ENCODE measurements around the gene SMAD6. TPM values are rescaled to one million over a fixed set of nuclear protein-coding genes. Genes with fewer than 3 reads are reported as not detected.

SMAD6 gene
- total RNA-seq, 1 experiment from 2014 or later = 6.6 TPM

- H3K9me2 ChIP-seq (ENCODE audit: insufficient read depth) = no peaks in the 10 kb centered on the region
- H3K4me1 ChIP-seq (ENCODE audit: control insufficient read depth in 1 of 2, insufficient read depth in 2 of 2, low read length in 2 of 2) = peaks cover 2% of the 10 kb centered on the region in 2 experiments; a peak in 2 of 4 replicates
- RAD21 ChIA-PET (ENCODE audit: low non-redundant PET in 1 of 2, low total read pairs in 2 of 2, uncharacterized antibody in 2 of 2, unreplicated experiment in 2 of 2) = no interaction called here
- no peak overlapping the region for H3K4me3 ChIP-seq (replicated peaks in 1 of 2; ENCODE audit: low read depth in 1 of 2, low read length in 2 of 2)
- H4K20me1 ChIP-seq (ENCODE audit: insufficient read depth) = no peaks in the 10 kb centered on the region
- no peak overlapping the region for H3K4me2 ChIP-seq (ENCODE audit: low read length)
- no peaks in the 10 kb centered on the region for H3K36me3 ChIP-seq (ENCODE audit: control insufficient read depth in 1 of 2, insufficient read depth in 2 of 2, low read length in 2 of 2)
- ATAC-seq (no peak), DNase-seq (ENCODE audit: low read depth, low spot score) (no peak)
- CTCF ChIA-PET = no interaction called here
- H3K9ac ChIP-seq (ENCODE audit: low read length) = no peak overlapping the region
- H3K27me3 ChIP-seq (ENCODE audit: insufficient read depth, low read length) = no peaks in the 10 kb centered on the region
- no peak overlapping the region for H3K27ac ChIP-seq (ENCODE audit: low read depth, low read length)
- no peaks in the 10 kb centered on the region for H3K79me2 ChIP-seq (ENCODE audit: insufficient read depth, low read length)
- intact Hi-C loops (cut with micrococcal nuclease) = no loop called here
- no peaks in the 10 kb centered on the region for H3K9me3 ChIP-seq (ENCODE audit: control insufficient read depth in 1 of 2, insufficient read depth in 1 of 2, low read depth in 1 of 2, low read length in 2 of 2)
- POLR2A ChIA-PET = no interaction called here
- no TSS peak for BruUV-seq (replicated peaks)
- H2AFZ ChIP-seq (ENCODE audit: low read depth, low read length, poor library complexity, severe bottlenecking) = no peak overlapping the region
- TF ChIP-seq ZNF274 (IDR thresholded peaks at IDR 0.05; ENCODE audit: low read depth, low read length) (no peak), RAD21 (IDR thresholded peaks at IDR 0.05; ENCODE audit: low read depth) (no peak), EZH2phosphoT487 (IDR thresholded peaks at IDR 0.05; ENCODE audit: borderline replicate concordance) (no peak), JUND (IDR thresholded peaks at IDR 0.05) (no peak), EGR1 (IDR thresholded peaks at IDR 0.05; ENCODE audit: low read depth) (no peak), SRF (IDR thresholded peaks at IDR 0.05; ENCODE audit: low read depth) (no peak), EZH2 (IDR thresholded peaks at IDR 0.05) (no peak), ZFX (IDR thresholded peaks at IDR 0.05) (no peak), YY1 (IDR thresholded peaks at IDR 0.05; ENCODE audit: extremely low read depth, insufficient replicate concordance, low read depth, low read length) (no peak), CEBPB (IDR thresholded peaks at IDR 0.05; ENCODE audit: low read depth) (no peak), POLR2AphosphoS5 (IDR thresholded peaks at IDR 0.05; ENCODE audit: low read depth, low read length) (no peak), ELF1 (IDR thresholded peaks at IDR 0.05; ENCODE audit: borderline replicate concordance, low read depth) (no peak), SP1 (IDR thresholded peaks at IDR 0.05; ENCODE audit: low read depth) (no peak), POLR2A (IDR thresholded peaks at IDR 0.05; ENCODE audit: borderline replicate concordance, extremely low read depth, insufficient read depth, insufficient read length) (no peak), SIN3A (IDR thresholded peaks at IDR 0.05; ENCODE audit: low read depth) (no peak), FOSL1 (IDR thresholded peaks at IDR 0.05; ENCODE audit: low read depth) (no peak)
- TF ChIP-seq, protein P1, sequence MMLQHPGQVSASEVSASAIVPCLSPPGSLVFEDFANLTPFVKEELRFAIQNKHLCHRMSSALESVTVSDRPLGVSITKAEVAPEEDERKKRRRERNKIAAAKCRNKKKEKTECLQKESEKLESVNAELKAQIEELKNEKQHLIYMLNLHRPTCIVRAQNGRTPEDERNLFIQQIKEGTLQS (IDR thresholded peaks at IDR 0.05) = no peak
Measured at GRCh38 chr15:66809664-66810063, 107.6 kb downstream of the SMAD6 start.

Measured in HCT116 (cell line).